NCI-H1105 treated with DMSO at 0.1 percent for 48 hours (cell line): ENCODE data around the gene NFKBIB.
"Not testable (repeated sequence)": the region's sequence is repeated elsewhere in the genome, so short reads cannot be mapped to it uniquely, and the experiment has no call there.

Experiments used
- DNase-seq: peaks from one replicate; lab custom pipeline; 2025; lab: John Stamatoyannopoulos, UW

Gene NFKBIB

GRCh38 chr19:38899447-38900201, at the start of gene NFKBIB, which contains the start of gene SIRT2:
Gene NFKBIB (plus strand): TSS chr19:38899969. CDS start chr19:38900033, 64 bp downstream.
Gene SIRT2 (minus strand): TSS chr19:38899618. CDS start chr19:38899521, 97 bp downstream.
- peak; percentile 99 for DNase-seq

- DNase-seq: no peak
Measured at GRCh38 chr19:38850436-38850975, 49.3 kb upstream of the NFKBIB start.

- DNase-seq: no peak
Measured at GRCh38 chr19:38850976-38851621, 48.7 kb upstream of the NFKBIB start.

- DNase-seq: peak; percentile 69
Measured at GRCh38 chr19:38851622-38852230, 48.0 kb upstream of the NFKBIB start.

GRCh38 chr19:38852231-38853044, 47.3 kb upstream of the NFKBIB start:
- no peak for DNase-seq

- DNase-seq: no peak
Measured at GRCh38 chr19:38853214-38853613, 46.6 kb upstream of the NFKBIB start.

GRCh38 chr19:38854961-38855360, 44.8 kb upstream of the NFKBIB start:
- not testable (repeated sequence) for DNase-seq

GRCh38 chr19:38855751-38856150, 44.0 kb upstream of the NFKBIB start:
- DNase-seq: not testable (repeated sequence)

- no peak for DNase-seq
Measured at GRCh38 chr19:38856813-38857212, 43.0 kb upstream of the NFKBIB start.

- not testable (repeated sequence) for DNase-seq
Measured at GRCh38 chr19:38859631-38860204, 40.1 kb upstream of the NFKBIB start.

- no peak for DNase-seq
Measured at GRCh38 chr19:38861368-38861767, 38.4 kb upstream of the NFKBIB start.

- DNase-seq: peak; percentile 98
Measured at GRCh38 chr19:38862321-38863059, 37.3 kb upstream of the NFKBIB start.

GRCh38 chr19:38867171-38867780, 32.5 kb upstream of the NFKBIB start:
- no peak for DNase-seq

- no peak for DNase-seq
Measured at GRCh38 chr19:38868551-38868950, 31.2 kb upstream of the NFKBIB start.

- DNase-seq: no peak
Measured at GRCh38 chr19:38869160-38869835, 30.5 kb upstream of the NFKBIB start.

GRCh38 chr19:38869836-38870607, 29.7 kb upstream of the NFKBIB start:
- peak; percentile 15 for DNase-seq

GRCh38 chr19:38870612-38871011, 29.2 kb upstream of the NFKBIB start:
- no peak for DNase-seq

GRCh38 chr19:38873400-38873799, 26.4 kb upstream of the NFKBIB start:
- DNase-seq: not testable (repeated sequence)
